ENCODE measurements around the gene HSP90AA1.

HSP90AA1 gene

GRCh38 chr14:102063808-102064429, 22.9 kb downstream of the HSP90AA1 start:
- no peak for DNase-seq

DNA sequence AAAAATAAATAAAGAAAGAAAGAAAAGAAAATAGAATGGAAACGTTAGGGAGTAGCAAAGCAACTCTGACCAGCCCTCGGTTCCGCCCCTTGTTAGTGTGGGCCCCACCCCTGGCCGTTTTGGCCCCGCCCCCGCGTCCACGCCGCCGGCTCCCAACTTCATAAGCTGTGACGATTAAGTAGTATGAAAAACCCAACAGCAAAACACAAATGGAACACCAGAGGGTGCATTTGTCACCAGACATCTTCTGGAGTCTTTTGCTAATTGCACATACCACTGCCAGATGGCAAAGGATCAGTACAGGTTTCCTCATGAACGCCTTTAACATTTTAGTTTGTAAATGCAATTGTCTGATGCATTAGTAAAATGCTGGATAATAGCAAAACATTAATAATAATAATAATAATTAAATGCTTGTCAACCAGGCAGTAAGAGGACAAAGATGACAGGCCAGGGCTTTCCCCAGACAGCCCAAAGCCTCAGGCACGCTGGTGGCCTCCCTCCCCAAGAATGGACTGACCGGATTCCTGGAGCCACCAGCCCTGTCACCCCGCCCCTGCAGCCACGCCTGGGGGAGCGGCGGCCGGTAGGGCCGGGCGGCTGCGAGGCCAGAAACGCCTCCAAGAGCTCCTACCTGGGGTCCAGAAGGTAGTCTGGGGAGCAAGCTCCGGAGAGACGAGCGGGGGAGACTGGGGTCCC, 23.6 kb downstream of the HSP90AA1 start:
- peak; percentile 73 for DNase-seq

GRCh38 chr14:102058961-102059360, 27.9 kb downstream of the HSP90AA1 start:
- no peak for DNase-seq

DNA sequence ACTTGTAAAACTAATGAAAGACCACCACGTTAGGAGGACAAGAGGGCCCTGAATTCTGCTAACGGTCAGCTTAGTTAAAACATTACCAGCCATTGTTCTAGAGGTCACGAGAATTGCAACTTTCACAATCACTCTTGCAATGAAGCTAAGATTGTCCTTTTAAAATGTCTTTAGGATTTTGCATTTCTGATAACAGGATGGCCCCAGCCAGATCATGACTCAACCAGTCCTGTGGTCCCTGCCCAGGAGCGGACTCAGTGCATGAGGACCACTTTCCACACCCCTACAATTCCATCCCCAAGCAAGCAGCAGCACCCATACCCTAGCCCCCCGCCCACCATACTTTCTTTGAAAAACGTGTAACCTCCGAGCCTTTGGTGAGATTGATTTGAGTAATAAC, 28.7 kb downstream of the HSP90AA1 start:
- no peak for DNase-seq

- DNase-seq = no peak
These were observed 29.2 kb downstream of the HSP90AA1 start for GRCh38 chr14:102057480-102058114.

DNA sequence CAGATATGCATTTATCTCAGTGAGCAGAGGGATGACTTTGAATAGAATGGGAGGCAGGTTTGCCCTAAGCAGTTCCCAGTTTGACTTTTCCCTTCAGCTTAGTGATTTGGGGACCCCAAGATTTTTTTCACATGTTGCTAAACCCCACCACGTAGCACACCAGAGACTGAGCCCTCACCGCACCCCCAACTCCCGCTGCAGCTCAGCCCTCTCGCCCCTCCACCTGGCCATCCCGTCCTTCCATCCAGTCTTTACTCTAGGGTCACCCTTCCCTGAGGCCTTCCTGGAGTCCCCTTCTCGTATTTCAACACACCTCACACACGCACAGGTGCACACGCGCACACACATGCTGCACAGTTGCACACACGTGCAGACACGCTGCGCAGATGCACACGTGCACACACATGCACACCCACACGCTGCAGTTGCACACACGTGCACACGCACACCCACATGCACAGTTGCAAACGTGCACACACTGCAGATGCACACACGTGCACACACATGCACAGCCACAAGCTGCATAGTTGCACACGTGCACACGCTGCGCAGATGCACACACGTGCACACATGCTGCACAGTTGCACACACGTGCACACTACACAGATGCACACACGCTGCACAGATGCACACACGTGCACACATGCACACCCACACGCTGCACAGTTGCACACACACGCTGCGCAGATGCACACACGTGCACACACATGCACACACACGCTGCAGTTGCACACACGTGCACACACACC, 30.0 kb downstream of the HSP90AA1 start:
- DNase-seq = no peak

DNA sequence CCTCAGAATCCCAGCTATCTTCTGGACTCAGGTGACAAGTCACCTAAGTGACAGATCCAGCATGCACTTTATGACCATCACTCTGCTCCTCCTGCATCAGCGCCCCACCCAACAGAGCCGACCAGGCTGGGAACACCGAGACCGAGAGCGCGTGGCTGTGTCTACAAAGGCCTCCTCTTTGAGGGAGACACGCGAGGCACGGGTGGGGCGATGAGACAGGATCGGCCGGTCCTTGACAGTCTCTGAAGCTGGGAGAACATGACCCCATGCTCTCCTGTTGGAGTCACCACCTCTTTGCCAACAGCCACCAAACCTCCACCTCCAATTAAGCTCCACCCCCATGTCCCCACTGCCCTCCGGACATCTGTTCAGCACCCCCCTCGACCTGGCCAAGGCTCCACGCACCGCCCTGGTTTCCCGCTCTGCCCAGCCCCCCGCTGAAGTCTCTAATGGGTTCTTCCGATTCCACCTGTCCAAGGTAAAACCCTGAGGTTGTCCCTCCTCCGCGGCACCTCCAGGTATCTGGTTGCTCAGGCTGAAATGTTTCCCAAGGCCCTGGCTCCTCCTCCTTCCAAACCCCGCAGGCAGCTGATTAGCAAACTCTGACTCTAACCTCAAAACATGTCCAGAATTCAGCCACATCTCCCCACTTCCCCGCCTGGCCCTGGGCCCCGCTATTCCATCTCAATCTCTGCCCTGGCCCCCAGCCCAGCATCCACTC, 31.5 kb downstream of the HSP90AA1 start:
- no peak for DNase-seq

DNA sequence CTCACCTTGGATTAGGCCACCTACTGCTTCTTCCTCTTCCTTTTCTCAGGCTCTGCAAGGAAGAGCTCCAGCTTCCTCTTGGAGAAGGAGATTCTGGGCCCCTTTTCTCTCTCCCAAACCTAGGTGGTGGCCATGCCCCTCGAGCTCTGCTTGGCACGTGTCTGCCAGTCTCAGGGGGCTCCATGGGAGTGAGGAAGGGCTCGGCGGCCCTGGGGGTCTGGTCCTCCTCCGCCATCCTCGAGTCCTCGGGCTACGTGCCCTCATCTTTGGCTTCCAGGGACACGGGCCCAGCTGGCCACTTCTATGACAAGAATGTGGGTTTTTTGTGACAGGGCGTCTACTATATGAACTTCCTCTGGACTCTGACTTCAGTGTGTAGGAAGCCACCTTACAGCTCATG, 34.3 kb downstream of the HSP90AA1 start:
- DNase-seq = no peak

DNA sequence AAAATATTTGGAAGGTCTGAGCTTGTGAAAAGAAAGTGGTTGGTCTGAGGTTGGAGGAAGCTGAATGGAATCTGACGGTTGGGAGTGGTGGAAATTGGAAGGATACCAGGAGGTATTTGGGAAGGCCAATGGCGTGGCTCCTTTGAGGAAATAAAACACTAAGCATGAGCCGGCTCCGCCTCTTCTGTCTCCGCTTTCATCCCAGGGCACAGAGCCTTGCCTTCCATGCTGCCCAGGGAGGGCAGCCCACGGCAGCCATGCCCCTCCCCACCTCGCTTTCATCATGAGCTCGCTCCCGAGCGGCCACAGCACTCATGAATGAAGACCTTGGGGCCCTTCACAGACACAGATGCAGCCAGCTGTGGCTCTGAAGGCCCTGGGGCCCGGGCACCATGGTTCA, 36.2 kb downstream of the HSP90AA1 start:
- no peak for DNase-seq

GRCh38 chr14:102050026-102050405, 36.8 kb downstream of the HSP90AA1 start:
- DNase-seq = no peak

GRCh38 chr14:102049258-102050025, 37.4 kb downstream of the HSP90AA1 start:
- DNase-seq = no peak

DNA sequence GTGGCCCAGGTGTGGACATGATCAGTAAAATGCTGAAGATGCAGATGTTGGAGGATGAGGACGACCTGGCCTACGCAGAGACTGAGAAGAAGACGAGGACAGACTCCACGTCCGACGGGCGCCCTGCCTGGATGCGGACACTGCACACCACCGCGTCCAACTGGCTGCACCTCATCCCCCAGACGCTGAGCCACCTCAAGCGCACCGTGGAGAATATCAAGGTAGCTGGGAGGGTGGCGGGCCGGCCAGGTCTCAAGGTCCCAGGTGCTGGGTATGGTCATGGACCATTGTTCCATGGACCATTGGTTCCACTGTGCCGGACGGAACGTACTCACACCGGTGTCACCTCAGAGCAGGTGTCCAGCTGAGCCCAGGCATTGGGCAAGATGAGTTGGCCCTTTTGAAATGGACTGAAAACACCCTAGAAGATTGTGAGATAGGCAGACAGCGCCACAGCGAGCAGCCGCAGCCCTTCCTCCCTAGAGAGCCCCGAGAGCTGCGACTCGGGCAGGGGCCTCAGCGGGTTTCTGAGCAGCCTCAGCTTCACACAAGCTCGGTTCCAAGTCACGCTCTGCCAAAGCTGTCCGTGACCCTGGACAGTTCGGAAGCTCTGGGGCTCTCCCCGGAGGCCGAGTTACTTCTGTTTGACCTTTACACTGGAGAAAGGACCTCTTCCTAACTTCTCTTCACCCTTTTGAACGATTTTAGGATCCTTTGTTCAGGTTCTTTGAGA, 38.9 kb downstream of the HSP90AA1 start:
- no peak for DNase-seq

- peak; percentile 42 for DNase-seq
These were observed 40.2 kb downstream of the HSP90AA1 start for GRCh38 chr14:102046337-102047278.

GRCh38 chr14:102044566-102044965, 42.3 kb downstream of the HSP90AA1 start:
- DNase-seq = no peak

- no peak for DNase-seq
These were observed 43.4 kb downstream of the HSP90AA1 start for GRCh38 chr14:102043251-102044025.

- no peak for DNase-seq
These were observed 44.1 kb downstream of the HSP90AA1 start for GRCh38 chr14:102042699-102043098.

DNA sequence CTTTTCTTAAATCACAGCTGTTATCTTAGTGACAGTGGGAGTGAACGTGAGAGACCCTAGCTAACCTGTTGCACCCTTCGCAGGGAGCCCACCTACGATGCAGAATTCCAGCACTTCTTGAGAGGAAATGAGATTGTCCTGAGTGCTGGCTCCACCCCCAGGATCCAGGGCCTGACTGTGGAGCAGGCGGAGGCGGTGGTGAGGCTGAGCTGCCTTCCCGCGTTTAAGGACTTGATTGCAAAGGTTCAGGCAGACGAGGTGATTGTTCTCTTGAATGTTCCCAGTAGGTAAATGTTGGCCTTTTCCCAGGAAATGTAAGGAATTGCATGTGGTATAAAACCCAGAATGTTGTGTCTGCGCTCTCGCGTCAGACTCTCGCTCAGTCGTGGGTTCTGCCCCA, 46.7 kb downstream of the HSP90AA1 start:
- peak; percentile 25 for DNase-seq

- no peak for DNase-seq
These were observed 47.7 kb downstream of the HSP90AA1 start for GRCh38 chr14:102039157-102039556.

DNA sequence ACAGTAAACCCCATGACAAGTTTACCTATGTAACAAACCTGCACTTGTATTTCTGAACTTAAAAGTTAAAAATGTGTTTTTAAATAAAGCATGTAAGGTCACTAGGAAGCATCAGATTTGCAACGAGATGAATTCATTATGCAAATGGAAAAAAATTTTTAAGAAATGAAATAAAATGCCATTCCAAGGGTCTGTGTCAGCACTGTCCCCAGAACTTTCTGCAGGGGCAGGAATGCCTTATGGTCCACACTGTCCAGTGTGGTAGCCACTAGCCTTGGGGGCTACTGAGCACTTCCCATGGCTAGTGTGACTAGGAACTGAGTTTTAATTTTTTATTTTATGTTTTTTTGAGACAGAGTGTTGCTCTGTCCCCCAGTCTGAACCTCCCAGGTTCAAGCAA, 49.2 kb downstream of the HSP90AA1 start:
- DNase-seq = no peak

Measured in NCI-H2227 treated with DMSO at 0.1 percent for 48 hours (cell line).